Spinal cord (tissue), 10 donors: ENCODE results near the gene LYZL2. TPM values are rescaled to one million over a fixed set of nuclear protein-coding genes. Genes with fewer than 3 reads are reported as not detected.
"Not testable (repeated sequence)": the region's sequence is repeated elsewhere in the genome, so short reads cannot be mapped to it uniquely, and the experiment has no call there.

Experiments
- DNase-seq, 6 donors: peaks; one replicate each; pipeline versions ENCODE4 v3.0.0 to v3.0.0-alpha.2; 2013 to 2015; ENCODE audit warnings: low spot score in 6 of 6, low read depth in 4 of 6
- H3K27ac ChIP-seq: one replicate; pipeline ENCODE4 v1.5.1; 2013; ENCODE audit warnings: low read depth, low read length, control low read depth
- H3K27me3 ChIP-seq: one replicate; pipeline ENCODE4 v1.6.1; 2013; ENCODE audit warnings: low read length; ENCODE audit not compliant: control insufficient read depth, insufficient read depth
- H3K36me3 ChIP-seq: one replicate; pipeline ENCODE4 v1.6.1; 2013; ENCODE audit warnings: low read length; ENCODE audit not compliant: control insufficient read depth, insufficient read depth
- H3K4me1 ChIP-seq: one replicate; pipeline ENCODE4 v1.6.1; 2013; ENCODE audit warnings: low read length; ENCODE audit not compliant: control insufficient read depth, insufficient read depth
- H3K4me3 ChIP-seq: one replicate; pipeline ENCODE4 v1.5.1; 2013; ENCODE audit warnings: low read depth, low read length, control low read depth
- H3K9me3 ChIP-seq: one replicate; pipeline ENCODE4 v1.6.1; 2013; ENCODE audit warnings: low read length; ENCODE audit not compliant: control insufficient read depth, insufficient read depth
- WGBS: methylation state at CpG from one replicate; pipeline ENCODE4 v1.1.5; 2013; ENCODE audit warnings: missing lambda C conversion rate; ENCODE audit not compliant: insufficient coverage; 5-methylcytosine and 5-hydroxymethylcytosine counted together
- long read RNA-seq, 4 donors: transcript quantifications; one replicate each; lab custom pipeline, GENCODE V29; 2026
- polyA plus RNA-seq, 2 donors: library from polyadenylated mRNA; unstranded; fragments of 120-200 nt; gene quantifications; one replicate each; pipeline ENCODE4 v1.2.1, GENCODE V29; 2013; ENCODE audit not compliant: insufficient read length in 2 of 2
- total RNA-seq, 2 donors: library from RNA; depleted of rRNA in 1 of 2; stranded (reverse); fragments of 120-200 nt in 1 of 2; fragments of >200 nt in 1 of 2; gene quantifications; one replicate each; pipeline versions ENCODE4 v1.2.3 to v1.2.4, GENCODE V29; 2013 to 2014
- donor health status: healthy.

The LYZL2 gene
- total RNA-seq (not detected), polyA plus RNA-seq (not detected)
- long read RNA-seq, donor 1, result 0 reads
- long read RNA-seq, donor 2, result 0 reads
- long read RNA-seq, donor 3, result 0 reads
- long read RNA-seq, donor 4, result 0 reads

DNA sequence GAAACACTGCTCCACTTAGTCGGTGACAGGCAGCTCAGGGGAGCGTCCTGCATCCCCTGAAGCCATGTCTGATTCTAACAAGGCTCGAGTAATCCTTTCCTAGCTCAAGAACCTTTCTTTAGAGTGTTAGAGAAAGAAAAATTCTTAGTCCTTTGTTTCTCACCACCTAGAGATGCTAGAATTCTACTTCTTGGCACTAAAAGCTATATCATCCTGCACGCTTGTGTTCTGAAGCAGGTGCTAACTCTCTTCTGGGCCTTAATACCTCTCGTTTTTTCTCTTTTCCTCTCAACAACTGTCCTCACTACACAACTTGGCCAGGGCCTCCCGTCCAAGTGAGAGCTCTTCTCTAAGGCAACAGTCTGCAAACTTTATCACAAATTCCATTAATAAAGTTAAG lies at the start of gene LYZL2:
Gene LYZL2, minus strand, starts transcription at position 101 of the 400 bp plus-strand sequence. CDS start 2,838 bp downstream, outside the sequence.
- WGBS, result 83% methylated on average over 2 of the region's 6 CpGs
- Histone ChIP-seq H3K27ac (no peak within 1 kb of the TSS), H3K27me3 (no peaks in the 10 kb centered on the region), H3K4me1 (no peaks in the 10 kb centered on the region), H3K36me3 (no peaks in the 10 kb centered on the region), H3K4me3 (no peak within 1 kb of the TSS), H3K9me3 (no peaks in the 10 kb centered on the region)
- DNase-seq, result no peak

DNA sequence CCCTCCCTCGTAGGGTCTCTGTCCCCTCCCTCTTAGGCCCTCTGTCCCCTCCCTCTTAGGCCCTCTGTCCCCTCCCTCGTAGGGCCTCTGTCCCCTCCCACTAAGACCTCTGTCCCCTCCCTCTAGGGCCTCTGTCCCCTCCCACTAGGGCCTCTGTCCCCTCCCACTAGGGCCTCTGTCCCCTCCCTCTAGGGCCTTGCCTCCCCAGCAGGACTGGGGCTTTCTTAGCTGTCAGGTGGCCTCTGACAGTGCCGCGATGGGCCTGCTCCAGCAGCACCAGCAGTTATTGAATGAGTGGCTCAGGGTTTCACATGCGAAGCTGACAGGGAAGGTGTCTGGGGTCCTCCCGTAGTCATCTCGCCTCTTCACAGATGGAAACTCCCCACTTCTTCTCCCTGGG lies 48.1 kb upstream of the LYZL2 start:
- not testable (repeated sequence) for H3K27ac ChIP-seq, DNase-seq, H3K36me3 ChIP-seq, H3K4me1 ChIP-seq, H3K27me3 ChIP-seq, H3K9me3 ChIP-seq, H3K4me3 ChIP-seq
- no CpG with 5 or more reads among the region's 7 CpGs for WGBS

DNA sequence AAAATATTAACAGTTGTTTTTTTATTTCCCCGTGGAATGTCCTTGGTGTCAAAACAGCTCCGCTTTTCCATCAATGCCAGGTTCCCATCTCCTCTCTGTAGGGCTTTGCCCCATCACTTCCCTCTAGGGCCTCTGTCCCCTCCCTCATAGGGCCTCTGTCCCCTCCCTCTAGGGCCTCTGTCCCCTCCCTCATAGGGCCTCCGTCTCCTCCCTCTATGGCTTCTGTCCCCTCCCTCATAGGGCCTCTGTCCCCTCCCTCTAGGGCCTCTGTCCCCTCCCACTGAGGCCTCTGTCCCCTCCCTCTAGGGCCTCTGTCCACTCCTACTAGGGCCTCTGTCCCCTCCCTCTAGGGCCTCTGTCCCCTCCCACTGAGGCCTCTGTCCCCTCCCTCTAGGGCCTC lies 47.6 kb upstream of the LYZL2 start:
- not testable (repeated sequence) for H3K36me3 ChIP-seq, DNase-seq, H3K9me3 ChIP-seq, H3K4me3 ChIP-seq, H3K27me3 ChIP-seq, H3K27ac ChIP-seq, H3K4me1 ChIP-seq
- WGBS, result 93% methylated on average over 3 of the region's 3 CpGs

DNA sequence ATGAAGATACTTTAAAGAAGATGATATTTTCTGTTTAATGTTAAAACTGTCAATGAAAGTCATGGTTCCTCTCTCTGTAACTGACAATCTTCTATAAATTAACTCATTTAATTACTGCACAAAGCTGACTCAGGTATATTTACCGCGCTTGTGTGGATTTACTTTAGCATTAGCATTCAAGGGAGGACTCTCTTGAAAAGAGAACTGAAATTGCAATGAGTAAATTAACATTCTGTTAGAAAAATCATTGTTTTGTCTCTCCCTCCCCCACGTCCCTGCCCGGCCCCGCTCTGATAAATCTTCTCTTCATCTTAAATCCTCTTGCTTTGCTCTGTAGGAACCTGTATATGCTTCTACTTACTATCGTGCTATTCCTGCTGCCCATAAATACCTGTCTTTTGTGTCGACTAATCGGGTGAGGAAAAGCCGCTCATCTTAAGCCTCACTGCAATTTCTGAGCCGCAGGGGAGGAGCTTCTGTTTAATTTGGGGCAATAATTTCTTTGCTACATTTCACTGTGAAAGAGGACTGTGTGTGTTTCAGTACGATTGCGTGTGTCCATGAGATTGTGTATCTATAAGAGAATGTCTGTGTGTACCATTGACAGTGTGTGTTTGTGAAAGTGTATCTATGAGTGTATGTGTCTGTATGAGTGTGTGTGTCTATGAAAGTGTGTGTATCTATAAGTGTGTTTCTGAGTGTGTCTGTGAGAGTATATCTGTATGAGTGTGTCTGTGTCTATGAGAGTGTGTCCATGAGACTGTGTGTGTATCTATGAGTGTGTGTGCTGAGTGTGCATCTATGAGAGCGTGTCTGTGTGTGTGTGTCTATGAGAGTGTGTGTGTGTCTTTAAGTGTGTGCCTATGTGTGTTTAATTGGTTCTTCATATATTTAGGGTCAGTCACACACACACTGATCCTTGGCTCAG lies 46.5 kb upstream of the LYZL2 start:
- DNase-seq, result peak in 2 of 6 donors; percentile 20 to 79
- Histone ChIP-seq H3K27me3 (no peaks in the 10 kb centered on the region), H3K4me1 (no peaks in the 10 kb centered on the region), H3K9me3 (no peaks in the 10 kb centered on the region), H3K4me3 (no peak overlapping the region), H3K27ac (no peak overlapping the region), H3K36me3 (no peaks in the 10 kb centered on the region)
- 54% methylated on average over 6 of the region's 13 CpGs for WGBS

DNA sequence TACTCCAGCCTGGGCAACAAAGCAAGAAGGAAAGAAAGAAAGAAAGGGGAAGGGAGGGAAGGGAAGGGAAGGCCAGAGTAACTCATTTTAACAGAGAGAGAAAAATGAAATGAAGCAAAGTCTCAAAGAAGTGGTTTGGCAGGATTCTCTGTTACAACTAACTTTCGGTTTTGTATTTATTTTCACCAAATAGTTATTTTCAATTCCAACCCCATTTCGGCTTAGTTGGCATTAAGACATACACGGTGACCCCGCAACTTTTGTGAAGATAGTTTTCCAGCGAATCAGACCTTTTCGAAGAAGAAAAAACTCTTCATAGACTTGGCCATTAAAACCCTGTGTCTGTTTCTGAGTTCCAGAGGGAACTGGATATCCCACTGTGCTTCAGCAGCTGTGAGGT lies 45.2 kb upstream of the LYZL2 start:
- 84% methylated on average over 4 of the region's 6 CpGs for WGBS
- H3K27me3 ChIP-seq, result no peaks in the 10 kb centered on the region

DNA sequence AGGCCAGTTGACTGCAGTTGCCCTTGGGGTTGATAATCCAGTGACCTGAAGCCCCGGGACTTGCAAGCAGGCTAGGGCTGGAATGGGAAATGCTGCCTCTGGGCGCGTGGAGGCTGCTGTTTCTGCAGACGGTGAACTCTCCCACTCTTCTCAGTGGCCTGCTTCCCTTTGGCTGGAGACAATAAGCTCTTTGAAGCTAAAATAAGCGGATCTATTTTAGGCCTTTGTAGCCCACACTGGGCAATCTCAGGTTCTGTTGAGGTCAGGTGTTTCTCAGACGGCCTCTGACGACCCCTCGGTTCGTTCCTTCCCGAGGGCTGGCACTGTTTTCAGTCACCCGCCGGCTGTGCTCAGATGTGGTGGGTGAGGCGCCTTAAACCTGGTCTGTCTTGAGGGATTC lies 43.7 kb upstream of the LYZL2 start:
- not testable (repeated sequence) for H3K27me3 ChIP-seq, H3K27ac ChIP-seq, H3K36me3 ChIP-seq, H3K4me3 ChIP-seq, DNase-seq, H3K4me1 ChIP-seq, H3K9me3 ChIP-seq
- WGBS, result no CpG with 5 or more reads among the region's 13 CpGs

More for the DNA sequence above, 45.2 kb upstream of the LYZL2 start:
- no peaks in the 10 kb centered on the region for H3K36me3 ChIP-seq
- H3K27ac ChIP-seq, result no peak overlapping the region
- H3K4me3 ChIP-seq, result no peak overlapping the region
- no peak for DNase-seq
- no peaks in the 10 kb centered on the region for H3K4me1 ChIP-seq
- no peaks in the 10 kb centered on the region for H3K9me3 ChIP-seq

DNA sequence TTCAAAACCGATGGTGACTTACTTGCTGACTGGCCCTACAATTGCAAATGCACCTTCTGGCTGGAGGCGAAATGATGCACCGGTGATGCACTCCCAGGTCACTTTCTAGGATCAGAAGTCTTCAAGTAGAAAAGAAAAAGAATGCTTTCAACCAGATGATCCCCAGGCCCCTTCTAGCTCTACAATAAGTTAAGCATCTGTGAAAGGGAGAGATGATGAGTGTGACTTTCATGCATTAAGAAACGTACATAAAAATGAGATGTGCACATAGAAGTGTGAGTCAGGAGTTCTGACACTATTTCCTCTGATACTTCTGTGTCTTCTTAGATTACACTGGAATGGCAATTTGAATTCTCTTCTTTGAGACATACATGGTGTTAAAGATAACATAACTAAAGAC lies 42.8 kb upstream of the LYZL2 start:
- not testable (repeated sequence) for H3K27me3 ChIP-seq, H3K4me1 ChIP-seq, H3K36me3 ChIP-seq, H3K9me3 ChIP-seq, H3K27ac ChIP-seq, H3K4me3 ChIP-seq, DNase-seq
- WGBS, result no CpG with 5 or more reads among the region's 4 CpGs

DNA sequence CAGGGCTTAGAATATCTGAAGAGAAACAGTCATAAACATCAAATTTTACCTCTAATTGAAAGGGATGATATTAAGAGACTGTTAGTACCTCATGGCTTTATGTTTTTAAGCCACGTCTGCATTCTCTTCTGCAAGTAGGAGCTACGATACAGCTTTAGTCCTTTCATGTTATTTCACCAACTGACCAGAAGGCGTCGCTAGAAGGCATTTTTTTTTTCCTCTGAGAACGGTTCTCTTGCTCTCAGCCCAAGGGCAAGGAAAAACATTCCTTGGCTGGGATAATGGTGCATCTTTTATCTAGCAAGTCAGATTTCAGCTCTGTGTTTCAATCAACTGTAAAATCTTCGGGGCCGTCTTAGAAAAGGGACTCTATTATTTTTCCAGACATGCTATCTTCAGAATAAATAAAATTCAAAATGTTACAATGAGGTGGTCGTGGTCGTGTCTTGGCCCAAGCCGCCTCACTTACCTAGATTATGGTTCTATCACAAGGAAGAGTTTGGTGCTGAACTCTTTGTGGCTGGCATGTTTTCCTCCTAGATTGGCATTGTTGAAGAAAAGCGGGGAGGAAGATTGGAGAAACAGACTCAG lies 41.6 kb upstream of the LYZL2 start:
- DNase-seq, result peak; percentile 62 to 96 (median 70)
- Histone ChIP-seq H3K27me3 (no peaks in the 10 kb centered on the region), H3K9me3 (no peaks in the 10 kb centered on the region), H3K27ac (no peak overlapping the region), H3K36me3 (no peaks in the 10 kb centered on the region), H3K4me1 (peaks cover 9% of the 10 kb centered on the region), H3K4me3 (no peak overlapping the region)
- 25% methylated on average over 4 of the region's 11 CpGs for WGBS

DNA sequence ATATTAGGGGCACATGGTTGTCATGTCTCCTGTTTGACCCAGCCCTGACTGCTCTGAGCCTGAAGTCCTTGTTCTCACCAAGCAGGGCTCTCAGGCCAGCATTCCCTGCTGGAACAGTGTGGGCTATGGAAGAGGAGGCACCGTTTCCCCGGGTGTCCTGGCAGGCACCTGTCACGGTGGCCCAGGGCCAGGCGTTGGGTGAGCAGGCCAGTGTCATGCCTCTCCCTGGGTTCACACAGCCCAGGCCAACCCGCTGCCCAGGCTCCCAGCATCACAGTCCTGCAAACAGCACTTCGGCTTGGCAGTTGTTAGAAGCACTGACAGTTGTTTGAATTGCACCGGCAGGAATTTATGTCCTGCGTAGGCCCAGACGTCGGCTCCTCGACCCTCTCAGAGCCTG lies 38.4 kb upstream of the LYZL2 start:
- H3K27me3 ChIP-seq, H3K27ac ChIP-seq, H3K9me3 ChIP-seq, H3K4me3 ChIP-seq, H3K4me1 ChIP-seq, H3K36me3 ChIP-seq: not testable (repeated sequence)
- peak in 1 of 6 donors; percentile 43 for DNase-seq
- 22% methylated on average over 9 of the region's 11 CpGs for WGBS

DNA sequence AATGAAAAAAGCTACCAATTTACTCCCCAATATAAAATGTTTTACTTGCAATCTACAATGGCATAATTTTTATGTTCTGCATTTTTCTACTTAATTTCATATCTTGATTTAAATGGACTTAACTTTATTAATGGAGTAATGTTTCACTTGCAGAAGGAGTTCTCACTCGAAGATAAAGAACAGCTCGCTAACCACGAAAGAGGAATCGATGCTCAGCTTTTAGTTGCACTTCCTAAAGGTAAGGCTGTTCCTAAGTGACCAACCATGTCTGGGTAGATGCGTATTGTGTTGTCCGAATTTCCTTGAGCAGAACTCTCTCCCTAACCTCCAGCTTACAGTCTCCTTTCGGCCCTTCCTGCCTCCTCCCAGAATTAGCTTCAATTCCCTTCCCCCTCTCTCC lies 33.9 kb upstream of the LYZL2 start:
- WGBS, result no CpG with 5 or more reads among the region's 7 CpGs
- H3K27me3 ChIP-seq, H3K36me3 ChIP-seq, H3K9me3 ChIP-seq, H3K4me3 ChIP-seq, DNase-seq, H3K4me1 ChIP-seq, H3K27ac ChIP-seq: not testable (repeated sequence)
